ENCODE results near the gene FBXO41.

DNA sequence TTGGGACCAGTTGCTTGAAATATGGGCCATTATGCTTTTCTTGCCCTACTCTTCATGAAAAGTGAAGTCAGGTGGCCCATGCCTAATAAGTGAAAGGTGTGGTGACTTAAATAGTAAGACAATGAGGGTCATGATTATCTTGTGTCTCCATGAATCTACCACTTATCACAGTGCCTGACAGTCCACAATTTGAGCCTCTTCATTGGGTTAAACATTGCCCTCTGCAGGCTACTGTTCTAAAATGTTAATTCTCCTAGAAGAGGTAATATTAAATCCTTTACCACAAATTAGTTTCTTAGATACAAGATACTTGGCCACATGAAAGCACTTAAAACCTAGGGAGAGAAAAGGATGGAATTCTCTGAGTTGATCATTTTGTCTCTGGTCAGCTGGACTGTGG is 5.0 kb upstream of the FBXO41 start:
- no peak for TF ChIP-seq POLR2A (IDR thresholded peaks at IDR 0.05; ENCODE audit: low read depth, low read length)
- no peak for TF ChIP-seq TAF1 (IDR thresholded peaks at IDR 0.05; ENCODE audit: low read depth, low read length)

All from GM12891 (cell line).